Measurements from ENCODE around the gene RMI2. TPM values are rescaled to one million over a fixed set of nuclear protein-coding genes. Genes with fewer than 3 reads are reported as not detected.

The RMI2 gene
- total and polyA plus RNA-seq, 2 experiments from 2014 or later = 15.7 to 45.3 TPM

GRCh38 chr16:11400076-11400475 lies 54.8 kb downstream of the RMI2 start:
- Histone ChIP-seq H3K9me3 (ENCODE audit: low read depth) (no peaks in the 10 kb centered on the region), H3K4me3 (no peak overlapping the region), H3K4me1 (ENCODE audit: low read depth) (no peaks in the 10 kb centered on the region), H3K36me3 (no peaks in the 10 kb centered on the region), H3K27me3 (no peaks in the 10 kb centered on the region), H3K27ac (no peak overlapping the region)
- TF ChIP-seq, protein P1, sequence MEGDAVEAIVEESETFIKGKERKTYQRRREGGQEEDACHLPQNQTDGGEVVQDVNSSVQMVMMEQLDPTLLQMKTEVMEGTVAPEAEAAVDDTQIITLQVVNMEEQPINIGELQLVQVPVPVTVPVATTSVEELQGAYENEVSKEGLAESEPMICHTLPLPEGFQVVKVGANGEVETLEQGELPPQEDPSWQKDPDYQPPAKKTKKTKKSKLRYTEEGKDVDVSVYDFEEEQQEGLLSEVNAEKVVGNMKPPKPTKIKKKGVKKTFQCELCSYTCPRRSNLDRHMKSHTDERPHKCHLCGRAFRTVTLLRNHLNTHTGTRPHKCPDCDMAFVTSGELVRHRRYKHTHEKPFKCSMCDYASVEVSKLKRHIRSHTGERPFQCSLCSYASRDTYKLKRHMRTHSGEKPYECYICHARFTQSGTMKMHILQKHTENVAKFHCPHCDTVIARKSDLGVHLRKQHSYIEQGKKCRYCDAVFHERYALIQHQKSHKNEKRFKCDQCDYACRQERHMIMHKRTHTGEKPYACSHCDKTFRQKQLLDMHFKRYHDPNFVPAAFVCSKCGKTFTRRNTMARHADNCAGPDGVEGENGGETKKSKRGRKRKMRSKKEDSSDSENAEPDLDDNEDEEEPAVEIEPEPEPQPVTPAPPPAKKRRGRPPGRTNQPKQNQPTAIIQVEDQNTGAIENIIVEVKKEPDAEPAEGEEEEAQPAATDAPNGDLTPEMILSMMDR (IDR thresholded peaks at IDR 0.05; ENCODE audit: low read depth, low read length) = no peak
- DNase-seq (ENCODE audit: low read depth in 1 of 2, low spot score in 1 of 2) = no peak

Other genes with a start within 250 kb of the RMI2 start
- gene SOCS1, start 89.3 kb upstream of the RMI2 start, total RNA-seq = 7.3 and 11.0 TPM in 2 replicates
- gene SOCS1, start 89.3 kb upstream of the RMI2 start, polyA plus RNA-seq = 3.4 and 3.6 TPM in 2 replicates
- gene TNP2, start 76.1 kb upstream of the RMI2 start, total RNA-seq = not detected in 2 replicates
- gene TNP2, start 76.1 kb upstream of the RMI2 start, polyA plus RNA-seq = not detected in 2 replicates
- not detected in 2 replicates for gene PRM3, start 71.8 kb upstream of the RMI2 start, total RNA-seq
- not detected in 2 replicates for gene PRM3, start 71.8 kb upstream of the RMI2 start, polyA plus RNA-seq
- gene PRM2, start 69.0 kb upstream of the RMI2 start, total RNA-seq = 0.42 TPM in 1 of 2 replicates, not detected in the other
- gene PRM2, start 69.0 kb upstream of the RMI2 start, polyA plus RNA-seq = not detected in 2 replicates
- not detected in 2 replicates for gene PRM1, start 64.1 kb upstream of the RMI2 start, total RNA-seq
- not detected in 2 replicates for gene PRM1, start 64.1 kb upstream of the RMI2 start, polyA plus RNA-seq
- 21.4 and 42.1 TPM in 2 replicates for gene LITAF, start 241.5 kb downstream of the RMI2 start, total RNA-seq
- 43.3 and 53.9 TPM in 2 replicates for gene LITAF, start 241.5 kb downstream of the RMI2 start, polyA plus RNA-seq

All from cardiac muscle cell (in vitro differentiated cells and primary cell).